ENCODE measurements around the gene ILK.

- TF ChIP-seq, protein P1, sequence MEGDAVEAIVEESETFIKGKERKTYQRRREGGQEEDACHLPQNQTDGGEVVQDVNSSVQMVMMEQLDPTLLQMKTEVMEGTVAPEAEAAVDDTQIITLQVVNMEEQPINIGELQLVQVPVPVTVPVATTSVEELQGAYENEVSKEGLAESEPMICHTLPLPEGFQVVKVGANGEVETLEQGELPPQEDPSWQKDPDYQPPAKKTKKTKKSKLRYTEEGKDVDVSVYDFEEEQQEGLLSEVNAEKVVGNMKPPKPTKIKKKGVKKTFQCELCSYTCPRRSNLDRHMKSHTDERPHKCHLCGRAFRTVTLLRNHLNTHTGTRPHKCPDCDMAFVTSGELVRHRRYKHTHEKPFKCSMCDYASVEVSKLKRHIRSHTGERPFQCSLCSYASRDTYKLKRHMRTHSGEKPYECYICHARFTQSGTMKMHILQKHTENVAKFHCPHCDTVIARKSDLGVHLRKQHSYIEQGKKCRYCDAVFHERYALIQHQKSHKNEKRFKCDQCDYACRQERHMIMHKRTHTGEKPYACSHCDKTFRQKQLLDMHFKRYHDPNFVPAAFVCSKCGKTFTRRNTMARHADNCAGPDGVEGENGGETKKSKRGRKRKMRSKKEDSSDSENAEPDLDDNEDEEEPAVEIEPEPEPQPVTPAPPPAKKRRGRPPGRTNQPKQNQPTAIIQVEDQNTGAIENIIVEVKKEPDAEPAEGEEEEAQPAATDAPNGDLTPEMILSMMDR (conservative IDR thresholded peaks at IDR 0.05), result no peak
- TF ChIP-seq EZH2 (IDR thresholded peaks at IDR 0.05; ENCODE audit: low read depth), result no peak
Measured at GRCh38 chr11:6615046-6615445, 11.5 kb downstream of the ILK start.

All from PC-9 (cell line).